HG03280 (cell line): ENCODE results near the gene RSU1.

ENCODE experiments used
- ATAC-seq: cut with Tn5 transposase; IDR thresholded peaks from one replicate; pipeline ENCODE4 v1.9.1; 2021; ENCODE audit warnings: mild to moderate bottlenecking, moderate library complexity; ENCODE audit not compliant: unreplicated experiment

Gene RSU1

GRCh38 chr10:16544099-16544498 lies 273.1 kb downstream of the RSU1 start:
- ATAC-seq = no peak
